ENCODE measurements around the gene MYLK2. TPM values are rescaled to one million over a fixed set of nuclear protein-coding genes. Genes with fewer than 3 reads are reported as not detected.
"Not testable (repeated sequence)": the region's sequence is repeated elsewhere in the genome, so short reads cannot be mapped to it uniquely, and the experiment has no call there.

The MYLK2 gene
- total RNA-seq, 1 donor = under 0.01 TPM

- no peak for DNase-seq (ENCODE audit: low read depth in 2 of 3, low spot score in 2 of 3)
These were observed 3.6 kb upstream of the MYLK2 start for GRCh38 chr20:31815408-31816188.

DNA sequence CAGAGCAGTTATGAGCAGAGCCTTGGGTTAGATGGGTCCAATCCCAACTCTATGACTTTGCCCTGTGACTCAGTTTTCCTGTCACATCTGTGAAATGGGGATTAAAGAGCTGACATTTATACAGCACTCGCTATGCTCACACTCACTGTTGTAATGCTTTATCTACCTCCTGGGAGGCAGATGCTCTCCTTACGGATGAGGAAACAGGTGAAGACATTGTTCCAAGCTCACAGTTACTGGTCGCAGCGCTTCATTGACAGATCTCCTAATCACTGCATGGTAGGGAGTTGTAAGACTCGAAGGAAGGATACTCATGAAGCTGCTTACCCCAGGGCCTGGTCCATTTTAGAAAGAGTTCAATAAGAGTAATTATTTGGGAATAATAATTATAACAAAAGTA lies 2.9 kb upstream of the MYLK2 start:
- no peak for DNase-seq (ENCODE audit: low read depth in 2 of 3, low spot score in 2 of 3)

- DNase-seq (ENCODE audit: low read depth in 2 of 3, low spot score in 2 of 3) = no peak
These were observed 1.7 kb upstream of the MYLK2 start for GRCh38 chr20:31817461-31817860.

- DNase-seq (ENCODE audit: low read depth in 2 of 3, low spot score in 2 of 3) = no peak
These were observed 714 bp upstream of the MYLK2 start for GRCh38 chr20:31818376-31818908.

DNA sequence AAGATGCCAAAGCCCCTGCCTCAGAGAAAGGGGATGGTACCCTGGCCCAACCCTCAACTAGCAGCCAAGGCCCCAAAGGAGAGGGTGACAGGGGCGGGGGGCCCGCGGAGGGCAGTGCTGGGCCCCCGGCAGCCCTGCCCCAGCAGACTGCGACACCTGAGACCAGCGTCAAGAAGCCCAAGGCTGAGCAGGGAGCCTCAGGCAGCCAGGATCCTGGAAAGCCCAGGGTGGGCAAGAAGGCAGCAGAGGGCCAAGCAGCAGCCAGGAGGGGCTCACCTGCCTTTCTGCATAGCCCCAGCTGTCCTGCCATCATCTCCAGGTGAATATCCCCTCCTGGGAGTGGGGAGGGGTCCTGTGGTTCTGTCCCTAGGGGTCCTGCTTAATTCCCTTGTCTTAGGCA lies 1.1 kb downstream of the MYLK2 start:
- DNase-seq (ENCODE audit: low read depth in 2 of 3, low spot score in 2 of 3) = no peak

DNA sequence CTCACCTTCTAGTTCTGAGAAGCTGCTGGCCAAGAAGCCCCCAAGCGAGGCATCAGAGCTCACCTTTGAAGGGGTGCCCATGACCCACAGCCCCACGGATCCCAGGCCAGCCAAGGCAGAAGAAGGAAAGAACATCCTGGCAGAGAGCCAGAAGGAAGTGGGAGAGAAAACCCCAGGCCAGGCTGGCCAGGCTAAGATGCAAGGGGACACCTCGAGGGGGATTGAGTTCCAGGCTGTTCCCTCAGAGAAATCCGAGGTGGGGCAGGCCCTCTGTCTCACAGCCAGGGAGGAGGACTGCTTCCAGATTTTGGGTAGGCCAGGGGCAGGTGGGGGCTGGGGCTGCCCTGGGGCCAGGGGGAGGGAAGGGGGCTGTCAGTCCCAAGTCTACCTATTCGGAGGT lies 2.3 kb downstream of the MYLK2 start:
- no peak for DNase-seq (ENCODE audit: low read depth in 2 of 3, low spot score in 2 of 3)

DNA sequence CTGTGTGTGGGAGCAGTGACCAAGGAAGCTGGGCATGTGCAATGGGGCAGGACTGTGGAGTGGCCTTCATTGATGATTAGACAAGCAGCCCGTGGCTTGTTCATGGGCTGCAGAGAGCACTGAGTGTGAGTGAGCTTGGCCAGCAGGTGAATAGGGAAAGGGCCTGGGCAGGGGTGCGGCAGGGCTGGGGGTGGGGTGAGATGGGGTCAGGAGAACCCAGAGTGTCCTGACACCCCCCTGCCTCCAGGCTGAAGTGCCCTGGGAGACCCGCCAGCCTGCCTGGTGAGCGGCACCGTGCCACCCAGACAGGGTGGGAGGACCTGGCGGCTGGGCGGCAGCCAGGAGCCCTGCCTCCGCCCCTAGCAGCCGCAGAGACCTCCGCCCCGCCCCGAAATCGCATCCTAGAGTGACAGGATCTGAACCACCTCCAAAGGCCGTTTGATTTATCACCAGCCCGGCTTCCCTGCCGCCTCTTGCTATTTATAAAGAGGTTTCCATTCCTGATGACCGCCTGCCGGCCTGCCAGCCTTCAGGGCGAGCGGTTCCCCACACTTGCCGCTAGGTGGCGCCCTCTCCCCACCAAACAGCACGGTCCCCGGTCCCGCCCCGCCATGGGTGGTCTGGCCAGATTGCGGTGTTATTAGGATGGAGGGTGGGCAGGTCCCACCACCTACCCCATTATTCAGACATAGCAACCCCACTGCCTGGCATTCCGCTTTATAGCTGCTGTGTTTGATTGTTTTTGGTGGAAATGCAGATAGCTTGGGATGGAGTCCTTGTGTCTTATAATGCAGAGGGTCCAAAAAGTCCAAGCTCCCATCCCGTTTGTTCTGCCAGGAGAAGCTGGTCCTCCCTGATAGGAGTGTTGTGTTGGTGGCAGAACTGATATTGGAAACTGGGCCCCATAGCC lies 3.5 kb downstream of the MYLK2 start:
- peak; percentile 61 to 81 (median 75) for DNase-seq (ENCODE audit: low read depth in 2 of 3, low spot score in 2 of 3)

- DNase-seq (ENCODE audit: low read depth in 2 of 3, low spot score in 2 of 3) = no peak
These were observed 4.4 kb downstream of the MYLK2 start for GRCh38 chr20:31823360-31824124.

DNA sequence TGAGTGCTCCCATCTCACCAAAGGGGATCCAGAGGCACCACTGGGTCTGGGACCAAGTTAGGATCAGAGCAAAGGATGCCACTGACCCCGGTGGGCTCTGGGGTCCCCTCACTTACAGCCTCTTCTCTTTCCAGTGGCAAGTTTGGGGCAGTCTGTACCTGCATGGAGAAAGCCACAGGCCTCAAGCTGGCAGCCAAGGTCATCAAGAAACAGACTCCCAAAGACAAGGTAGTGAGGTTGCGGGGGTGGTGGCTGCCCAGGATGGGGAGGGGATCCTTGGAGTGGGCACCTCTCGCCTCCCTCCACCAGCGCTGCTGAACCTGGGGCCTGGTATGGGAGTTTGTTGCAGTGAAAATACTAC lies 4.9 kb downstream of the MYLK2 start:
- DNase-seq (ENCODE audit: low read depth in 2 of 3, low spot score in 2 of 3) = no peak

DNA sequence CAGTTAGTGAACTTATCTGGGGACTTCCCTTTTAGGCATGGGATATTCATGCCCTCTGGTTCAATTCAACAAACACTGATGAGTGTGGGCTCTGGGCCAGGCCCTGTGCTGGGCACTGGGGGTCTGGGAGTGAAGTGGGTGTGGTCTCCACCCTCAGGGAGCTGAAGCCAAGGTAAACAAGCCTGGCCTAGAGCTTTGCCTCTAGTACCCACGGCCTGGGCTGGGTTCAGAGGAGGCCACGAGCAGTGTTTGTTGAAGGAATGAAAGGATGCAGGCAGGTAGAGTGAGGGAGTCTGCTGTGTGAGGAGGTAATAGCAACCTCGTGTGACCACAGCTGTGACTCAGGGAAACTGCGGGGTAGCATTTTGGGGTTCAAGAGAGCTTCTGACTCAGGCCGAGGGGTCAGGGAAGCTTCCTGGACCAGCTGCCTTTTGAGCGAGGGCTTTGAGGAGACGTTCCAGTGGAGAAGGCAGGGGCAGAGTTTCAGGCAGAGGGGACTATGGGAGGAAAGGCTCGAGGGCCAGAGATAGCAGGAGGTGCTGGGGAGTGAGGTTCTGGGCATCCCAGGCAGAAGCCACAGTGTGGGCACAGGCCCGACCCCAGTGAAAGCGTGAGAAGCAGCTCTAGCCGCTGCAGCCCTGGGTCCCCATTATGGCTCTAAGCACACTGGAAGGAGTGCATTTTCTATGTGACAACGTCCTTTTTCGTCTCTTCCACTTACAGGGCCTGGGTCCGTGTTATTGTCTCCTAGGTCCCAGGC lies 5.6 kb downstream of the MYLK2 start:
- no peak for DNase-seq (ENCODE audit: low read depth in 2 of 3, low spot score in 2 of 3)

- DNase-seq (ENCODE audit: low read depth in 2 of 3, low spot score in 2 of 3) = no peak
These were observed 6.9 kb downstream of the MYLK2 start for GRCh38 chr20:31826074-31826473.

GRCh38 chr20:31827059-31827458 lies 7.9 kb downstream of the MYLK2 start:
- no peak for DNase-seq (ENCODE audit: low read depth in 2 of 3, low spot score in 2 of 3)

- not testable (repeated sequence) for DNase-seq (ENCODE audit: low read depth in 2 of 3, low spot score in 2 of 3)
These were observed 8.9 kb downstream of the MYLK2 start for GRCh38 chr20:31828016-31828415.

- DNase-seq (ENCODE audit: low read depth in 2 of 3, low spot score in 2 of 3) = no peak
These were observed 10.6 kb downstream of the MYLK2 start for GRCh38 chr20:31829731-31830130.

DNA sequence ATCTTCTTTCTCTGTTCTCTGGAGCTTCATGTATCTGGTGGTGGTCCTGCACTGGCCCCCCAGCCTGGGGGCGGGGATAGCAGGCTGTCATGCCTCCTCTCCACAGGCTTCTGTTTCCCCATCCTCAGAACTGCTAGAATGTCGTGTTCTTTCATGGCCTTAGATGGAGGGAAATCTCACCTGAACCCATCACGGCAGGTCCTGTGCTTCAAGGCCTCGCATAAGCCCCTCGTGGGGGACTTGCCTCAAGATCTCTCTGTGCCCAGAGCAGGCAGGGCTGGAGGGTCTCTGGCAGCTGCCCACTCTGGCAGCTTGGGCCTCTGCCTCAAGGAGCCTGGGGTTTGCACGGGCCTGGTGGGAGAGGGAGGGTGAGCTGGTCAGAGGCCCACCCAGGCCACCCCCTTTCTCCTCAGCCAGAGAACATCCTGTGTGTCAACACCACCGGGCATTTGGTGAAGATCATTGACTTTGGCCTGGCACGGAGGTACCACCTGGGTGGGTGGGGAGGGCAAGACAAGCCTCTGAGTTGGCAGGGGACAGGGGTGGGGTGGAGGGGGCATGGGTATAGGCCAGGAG lies 11.3 kb downstream of the MYLK2 start:
- no peak for DNase-seq (ENCODE audit: low read depth in 2 of 3, low spot score in 2 of 3)

DNA sequence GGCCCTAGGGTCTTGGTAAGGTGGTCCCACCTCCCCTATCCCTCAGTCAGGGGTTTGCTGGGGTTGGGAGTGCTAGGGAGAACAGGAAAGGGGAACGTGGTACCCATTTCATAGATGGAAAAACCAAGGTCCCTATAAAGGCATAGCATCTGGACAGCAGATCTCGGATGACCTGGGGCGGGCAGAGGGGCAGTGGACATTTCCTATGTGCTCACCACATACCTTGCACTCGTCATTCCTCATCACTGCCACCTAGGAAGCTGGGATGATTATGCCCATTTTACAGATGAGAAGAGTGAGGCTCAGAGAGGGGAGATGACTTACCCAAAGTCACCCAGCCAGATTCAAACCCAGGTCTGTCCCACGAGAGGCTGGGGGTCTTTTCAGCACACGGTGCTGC lies 12.1 kb downstream of the MYLK2 start:
- DNase-seq (ENCODE audit: low read depth in 2 of 3, low spot score in 2 of 3) = no peak

GRCh38 chr20:31831771-31832306 lies 12.7 kb downstream of the MYLK2 start:
- no peak for DNase-seq (ENCODE audit: low read depth in 2 of 3, low spot score in 2 of 3)

- DNase-seq (ENCODE audit: low read depth in 2 of 3, low spot score in 2 of 3) = peak in 2 of 3 donors; percentile 52 to 66
These were observed 14.2 kb downstream of the MYLK2 start for GRCh38 chr20:31833130-31833930.

Data from hematopoietic multipotent progenitor cell (in vitro differentiated cells).